SH-SY5Y (cell line): ENCODE results near the gene NXPH1.

Experiments used
- GATA2 ChIP-seq: IDR thresholded peaks from 2 replicates; pipeline ENCODE4 v1.6.1; 2011; ENCODE audit warnings: mild to moderate bottlenecking, low read depth, low read length
- GATA3 ChIP-seq: IDR thresholded peaks from 2 replicates; pipeline ENCODE4 v1.6.1; 2011; ENCODE audit warnings: low read depth, mild to moderate bottlenecking, low read length, moderate library complexity

- no peak for TF ChIP-seq GATA2
- no peak for TF ChIP-seq GATA3
Observed at GRCh38 chr7:8396294-8396693, 37.1 kb upstream of the NXPH1 start.
